Measurements from ENCODE around the gene ZBTB33.

The ZBTB33 gene

GRCh38 chrX:120301960-120302359, 51.3 kb downstream of the ZBTB33 start:
- Histone ChIP-seq H3K9me2 (replicated peaks; ENCODE audit: low read depth, low read length) (no peaks in the 10 kb centered on the region), H3K27me3 (ENCODE audit: insufficient read depth, low read length, poor library complexity, severe bottlenecking) (no peaks in the 10 kb centered on the region), H3K36me3 (ENCODE audit: insufficient read depth, low read length) (no peaks in the 10 kb centered on the region), H3K79me2 (ENCODE audit: insufficient read depth, low read length) (no peaks in the 10 kb centered on the region), H2AFZ (ENCODE audit: low read length) (peak overlapping the region; percentile 55), H4K20me1 (ENCODE audit: insufficient read depth, low read length, poor library complexity, severe bottlenecking) (no peaks in the 10 kb centered on the region), H3K4me3 (ENCODE audit: low read length, poor library complexity, severe bottlenecking) (peak overlapping the region; percentile 59), H3K4me2 (ENCODE audit: low read depth, low read length, poor library complexity, severe bottlenecking) (peak overlapping the region; percentile 81), H3K9me3 (ENCODE audit: insufficient read depth, low read depth, low read length) (no peaks in the 10 kb centered on the region), H3K4me1 (ENCODE audit: insufficient read depth, low read length, poor library complexity, severe bottlenecking) (peaks cover 35% of the 10 kb centered on the region), H3F3A (ENCODE audit: low read depth) (0 out of 2 replicates have a peak, but pooled peaks cover 3% of the 10 kb centered on the region), H3K9ac (ENCODE audit: low read depth, low read length, poor library complexity, severe bottlenecking) (peak overlapping the region; percentile 36)
- TF ChIP-seq CTCF (conservative IDR thresholded peaks at IDR 0.05; ENCODE audit: low read length): no peak

- Histone ChIP-seq H3F3A (ENCODE audit: low read depth) (0 out of 2 replicates have a peak, but pooled peaks cover 3% of the 10 kb centered on the region), H2AFZ (ENCODE audit: low read length) (peak overlapping the region; percentile 89), H4K20me1 (ENCODE audit: insufficient read depth, low read length, poor library complexity, severe bottlenecking) (no peaks in the 10 kb centered on the region), H3K79me2 (ENCODE audit: insufficient read depth, low read length) (no peaks in the 10 kb centered on the region), H3K9ac (ENCODE audit: low read depth, low read length, poor library complexity, severe bottlenecking) (peak overlapping the region; percentile 55), H3K27me3 (ENCODE audit: insufficient read depth, low read length, poor library complexity, severe bottlenecking) (no peaks in the 10 kb centered on the region), H3K4me1 (ENCODE audit: insufficient read depth, low read length, poor library complexity, severe bottlenecking) (peaks cover 38% of the 10 kb centered on the region), H3K4me2 (ENCODE audit: low read depth, low read length, poor library complexity, severe bottlenecking) (peak overlapping the region; percentile 81), H3K9me3 (ENCODE audit: insufficient read depth, low read depth, low read length) (no peaks in the 10 kb centered on the region), H3K36me3 (ENCODE audit: insufficient read depth, low read length) (no peaks in the 10 kb centered on the region), H3K9me2 (replicated peaks; ENCODE audit: low read depth, low read length) (no peaks in the 10 kb centered on the region), H3K4me3 (ENCODE audit: low read length, poor library complexity, severe bottlenecking) (peak overlapping the region; percentile 59)
- TF ChIP-seq CTCF (conservative IDR thresholded peaks at IDR 0.05; ENCODE audit: low read length) (no peak), EZH2phosphoT487 (IDR thresholded peaks at IDR 0.05; ENCODE audit: borderline replicate concordance) (no peak)
These were observed 51.8 kb downstream of the ZBTB33 start for GRCh38 chrX:120302434-120302833.

- Histone ChIP-seq H3K36me3 (ENCODE audit: insufficient read depth, low read length) (no peaks in the 10 kb centered on the region), H2AFZ (ENCODE audit: low read length) (no peak overlapping the region), H3K27me3 (ENCODE audit: insufficient read depth, low read length, poor library complexity, severe bottlenecking) (no peaks in the 10 kb centered on the region), H3K4me2 (ENCODE audit: low read depth, low read length, poor library complexity, severe bottlenecking) (no peak overlapping the region), H4K20me1 (ENCODE audit: insufficient read depth, low read length, poor library complexity, severe bottlenecking) (no peaks in the 10 kb centered on the region), H3K79me2 (ENCODE audit: insufficient read depth, low read length) (no peaks in the 10 kb centered on the region), H3K4me3 (ENCODE audit: low read length, poor library complexity, severe bottlenecking) (no peak overlapping the region), H3K9me3 (ENCODE audit: insufficient read depth, low read depth, low read length) (no peaks in the 10 kb centered on the region), H3F3A (ENCODE audit: low read depth) (0 out of 2 replicates have a peak, but pooled peaks cover 3% of the 10 kb centered on the region), H3K9me2 (replicated peaks; ENCODE audit: low read depth, low read length) (no peaks in the 10 kb centered on the region), H3K4me1 (ENCODE audit: insufficient read depth, low read length, poor library complexity, severe bottlenecking) (peaks cover 38% of the 10 kb centered on the region), H3K9ac (ENCODE audit: low read depth, low read length, poor library complexity, severe bottlenecking) (no peak overlapping the region)
- TF ChIP-seq EZH2phosphoT487 (IDR thresholded peaks at IDR 0.05; ENCODE audit: borderline replicate concordance): no peak
- TF ChIP-seq CTCF (conservative IDR thresholded peaks at IDR 0.05; ENCODE audit: low read length): no peak
These were observed 53.6 kb downstream of the ZBTB33 start for GRCh38 chrX:120304256-120304655.

Measured in Loucy (cell line).